ENCODE results near the gene PSMA6. TPM values are rescaled to one million over a fixed set of nuclear protein-coding genes. Genes with fewer than 3 reads are reported as not detected.

PSMA6 gene
- total RNA-seq, 3 donors from 2014 or later: 150 to 170 (median 156) TPM

- no peak for DNase-seq (ENCODE audit: low spot score in 2 of 2)
- Histone ChIP-seq H3K27ac (no peak overlapping the region), H3K4me3 (no peak overlapping the region), H3K9me3 (no peaks in the 10 kb centered on the region), H3K36me3 (no peaks in the 10 kb centered on the region), H3K27me3 (no peaks in the 10 kb centered on the region), H3K4me1 (no peaks in the 10 kb centered on the region)
- TF ChIP-seq POLR2A (IDR thresholded peaks at IDR 0.05) (no peak), POLR2AphosphoS5 (IDR thresholded peaks at IDR 0.05) (no peak), CTCF (IDR thresholded peaks at IDR 0.05) (no peak)
- intact Hi-C loops (cut with DNase I; ENCODE audit: low total_unique reads): no loop called here
These were observed 29.7 kb upstream of the PSMA6 start for GRCh38 chr14:35262436-35262835.

DNA sequence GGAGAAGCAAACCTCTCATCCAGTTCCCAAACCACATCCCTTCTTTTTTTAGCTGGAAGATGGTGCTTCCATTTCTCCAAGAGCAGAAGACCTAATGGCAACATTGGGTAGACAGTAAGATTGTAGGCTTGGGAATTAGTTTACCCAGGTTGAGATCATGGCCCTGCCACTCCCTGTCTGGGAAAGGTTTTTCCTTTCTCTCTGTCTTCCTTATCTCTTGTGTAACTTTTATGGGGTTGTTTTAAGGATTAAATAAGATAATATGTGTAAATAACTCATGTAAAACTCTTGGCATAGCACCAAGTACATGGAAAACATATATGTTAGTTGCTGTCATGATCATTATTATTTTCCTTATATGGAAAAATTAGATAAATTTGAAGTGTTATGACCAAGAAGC lies 23.2 kb upstream of the PSMA6 start:
- no peaks in the 10 kb centered on the region for H3K27me3 ChIP-seq
- no peak for DNase-seq (ENCODE audit: low spot score in 2 of 2)
- H3K4me3 ChIP-seq: no peak overlapping the region
- no peak overlapping the region for H3K27ac ChIP-seq
- H3K36me3 ChIP-seq: no peaks in the 10 kb centered on the region
- intact Hi-C loops (cut with DNase I; ENCODE audit: low total_unique reads): no loop called here
- TF ChIP-seq POLR2A (IDR thresholded peaks at IDR 0.05) (no peak), CTCF (IDR thresholded peaks at IDR 0.05) (no peak), POLR2AphosphoS5 (IDR thresholded peaks at IDR 0.05) (no peak)
- no peaks in the 10 kb centered on the region for H3K4me1 ChIP-seq
- H3K9me3 ChIP-seq: no peaks in the 10 kb centered on the region

DNA sequence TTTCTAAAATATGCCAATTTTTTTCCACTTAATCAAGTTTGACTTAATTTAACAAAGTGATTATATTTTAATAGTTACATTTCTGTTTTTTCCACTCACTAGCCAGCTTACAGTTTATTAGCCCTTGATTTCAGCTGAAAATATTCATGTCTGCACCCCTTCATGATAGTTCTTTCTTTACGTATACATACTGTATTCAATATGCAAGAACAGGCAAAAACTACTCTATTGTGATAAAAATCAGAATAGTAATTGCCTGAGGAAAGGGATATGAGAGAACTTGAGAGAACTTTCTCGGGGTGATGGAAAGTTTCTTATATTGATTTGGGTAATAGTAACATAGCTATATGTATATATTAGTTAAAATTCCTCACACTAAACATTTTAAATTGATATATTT lies 17.4 kb upstream of the PSMA6 start:
- DNase-seq (ENCODE audit: low spot score in 2 of 2): no peak
- Histone ChIP-seq H3K27ac (no peak overlapping the region), H3K4me3 (no peak overlapping the region), H3K9me3 (no peaks in the 10 kb centered on the region), H3K36me3 (peaks cover 6% of the 10 kb centered on the region), H3K4me1 (no peaks in the 10 kb centered on the region), H3K27me3 (no peaks in the 10 kb centered on the region)
- TF ChIP-seq CTCF (IDR thresholded peaks at IDR 0.05): no peak
- TF ChIP-seq POLR2AphosphoS5 (IDR thresholded peaks at IDR 0.05): no peak
- TF ChIP-seq POLR2A (IDR thresholded peaks at IDR 0.05): no peak
- intact Hi-C loops (cut with DNase I; ENCODE audit: low total_unique reads): no loop called here

DNA sequence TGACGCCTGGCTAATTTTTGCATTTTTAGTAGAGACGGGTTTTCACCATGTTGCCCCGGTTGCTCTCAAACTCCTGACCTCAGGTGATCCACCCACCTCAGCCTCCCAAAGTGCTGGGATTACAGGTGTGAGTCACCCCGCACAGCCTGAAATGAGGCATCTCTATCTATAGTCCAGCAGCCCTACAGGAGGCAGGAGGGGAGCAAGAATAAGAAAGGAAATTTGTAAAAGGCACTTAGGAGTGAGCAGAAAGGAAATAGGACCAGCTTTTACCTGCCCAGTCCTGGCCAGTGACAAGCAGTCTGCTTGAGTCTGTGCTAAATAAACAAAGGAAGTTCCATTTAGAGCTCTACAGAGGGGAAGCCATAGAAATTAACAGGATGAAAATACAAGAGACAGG lies 15.0 kb upstream of the PSMA6 start:
- intact Hi-C loops (cut with DNase I; ENCODE audit: low total_unique reads): no loop called here
- Histone ChIP-seq H3K36me3 (peaks cover 6% of the 10 kb centered on the region), H3K9me3 (no peaks in the 10 kb centered on the region), H3K27ac (no peak overlapping the region), H3K27me3 (no peaks in the 10 kb centered on the region), H3K4me3 (no peak overlapping the region), H3K4me1 (no peaks in the 10 kb centered on the region)
- no peak for DNase-seq (ENCODE audit: low spot score in 2 of 2)
- TF ChIP-seq POLR2AphosphoS5 (IDR thresholded peaks at IDR 0.05) (no peak), CTCF (IDR thresholded peaks at IDR 0.05) (no peak), POLR2A (IDR thresholded peaks at IDR 0.05) (no peak)

DNA sequence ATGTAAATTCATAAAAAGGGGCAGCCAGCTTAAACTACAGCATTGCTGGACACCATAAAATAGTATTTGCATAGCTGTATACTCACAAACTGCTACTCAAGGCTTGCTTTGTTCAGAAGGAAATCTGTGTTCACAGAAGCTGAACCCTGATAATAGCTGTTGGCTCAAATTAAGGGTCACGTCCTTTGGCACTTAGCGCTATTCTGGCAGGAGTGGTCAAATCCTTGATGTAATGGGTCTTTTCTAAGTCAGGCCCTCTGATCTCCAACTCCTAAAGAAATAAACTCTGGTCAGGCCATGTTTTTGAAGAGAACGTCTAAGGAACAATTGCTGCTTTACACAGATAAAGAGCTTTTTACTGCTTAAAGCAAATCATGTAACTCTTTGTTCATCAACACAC lies 12.8 kb upstream of the PSMA6 start:
- DNase-seq (ENCODE audit: low spot score in 2 of 2): no peak
- Histone ChIP-seq H3K4me3 (no peak overlapping the region), H3K4me1 (no peaks in the 10 kb centered on the region), H3K27ac (no peak overlapping the region), H3K36me3 (peaks cover 6% of the 10 kb centered on the region), H3K9me3 (no peaks in the 10 kb centered on the region), H3K27me3 (no peaks in the 10 kb centered on the region)
- TF ChIP-seq POLR2A (IDR thresholded peaks at IDR 0.05) (no peak), CTCF (IDR thresholded peaks at IDR 0.05) (no peak), POLR2AphosphoS5 (IDR thresholded peaks at IDR 0.05) (no peak)
- intact Hi-C loops (cut with DNase I; ENCODE audit: low total_unique reads): no loop called here
